CD14-positive monocyte (primary cell): ENCODE measurements around the gene TANGO6. TPM values are rescaled to one million over a fixed set of nuclear protein-coding genes. Genes with fewer than 3 reads are reported as not detected.

Experiments
- DNase-seq, 3 donors: peaks; one replicate each; pipeline ENCODE4 v3.0.0-alpha.2; 2011 to 2022
- H2AFZ ChIP-seq: 2 replicates; pipeline ENCODE4 v1.6.0; 2012; ENCODE audit warnings: mild to moderate bottlenecking, low read depth, low read length, inconsistent platforms; ENCODE audit not compliant: insufficient read depth, poor library complexity, severe bottlenecking
- H3K27ac ChIP-seq, 2 donors: 1 replicate in 1 of 2; 2 replicates in 1 of 2; pipeline ENCODE4 v1.5.1; 2012 to 2013; ENCODE audit warnings: low read length in 2 of 2, control low read depth in 1 of 2, inconsistent platforms in 1 of 2, low read depth in 1 of 2, mild to moderate bottlenecking in 1 of 2
- H3K27me3 ChIP-seq, 2 donors: one replicate each; pipeline versions ENCODE4 v1.6.0 to v1.6.1; 2011 to 2013; ENCODE audit warnings: low read length in 2 of 2; ENCODE audit not compliant: control insufficient read depth in 2 of 2, insufficient read depth in 2 of 2
- H3K36me3 ChIP-seq, 2 donors: replicated peaks in 1 of 2; 1 replicate in 1 of 2; 2 replicates in 1 of 2; pipeline versions ENCODE4 v1.5.1 to v1.6.1; 2012 to 2013; ENCODE audit warnings: low read length in 2 of 2, control low read depth in 1 of 2, inconsistent platforms in 1 of 2, mild to moderate bottlenecking in 1 of 2; ENCODE audit not compliant: insufficient read depth in 2 of 2, control insufficient read depth in 1 of 2
- H3K4me1 ChIP-seq, 2 donors: 1 replicate in 1 of 2; 2 replicates in 1 of 2; pipeline versions ENCODE4 v1.5.1 to v1.6.1; 2012 to 2013; ENCODE audit warnings: low read length in 2 of 2, control low read depth in 1 of 2, inconsistent platforms in 1 of 2, mild to moderate bottlenecking in 1 of 2, moderate library complexity in 1 of 2; ENCODE audit not compliant: insufficient read depth in 2 of 2, control insufficient read depth in 1 of 2
- H3K4me2 ChIP-seq: replicated peaks from 2 replicates; pipeline ENCODE3; 2012; ENCODE audit warnings: low read length, moderate library complexity, mild to moderate bottlenecking; ENCODE audit not compliant: poor library complexity, severe bottlenecking; ENCODE audit errors: extremely low read depth
- H3K4me3 ChIP-seq, 3 experiments: fragments of 200-600 bp in 1 of 3; sonication (generic) in 1 of 3; replicated peaks in 1 of 3; 1 replicate in 2 of 3; 2 replicates in 1 of 3; pipeline ENCODE4 v1.5.1; 2011 to 2013; ENCODE audit warnings: low read length in 3 of 3, mild to moderate bottlenecking in 3 of 3, control low read depth in 2 of 3, low read depth in 2 of 3, inconsistent platforms in 1 of 3, moderate library complexity in 1 of 3
- H3K79me2 ChIP-seq: 2 replicates; pipeline ENCODE4 v1.6.0; 2012; ENCODE audit warnings: mild to moderate bottlenecking, control low read depth, inconsistent platforms, low read length, moderate library complexity; ENCODE audit not compliant: insufficient read depth
- H3K9ac ChIP-seq: 2 replicates; pipeline ENCODE4 v1.6.0; 2017; ENCODE audit warnings: low read length, mild to moderate bottlenecking; ENCODE audit not compliant: insufficient read depth, poor library complexity, severe bottlenecking
- H3K9me3 ChIP-seq, 2 donors: replicated peaks in 1 of 2; 1 replicate in 1 of 2; 2 replicates in 1 of 2; pipeline versions ENCODE4 v1.5.1 to v1.6.1; 2012 to 2013; ENCODE audit warnings: low read length in 2 of 2, control low read depth in 1 of 2; ENCODE audit not compliant: control insufficient read depth in 1 of 2, insufficient read depth in 1 of 2
- H4K20me1 ChIP-seq: 2 replicates; pipeline ENCODE4 v1.6.0; 2012; ENCODE audit warnings: mild to moderate bottlenecking, low read length, control low read depth, moderate library complexity; ENCODE audit not compliant: insufficient read depth
- H3K27ac Mint-ChIP-seq, 7 donors: one replicate each; pipeline ENCODE4 v1.8.0; 2020; ENCODE audit warnings: mild to moderate bottlenecking in 7 of 7, mixed read lengths in 7 of 7, moderate library complexity in 6 of 7, inconsistent platforms in 2 of 7
- H3K27me3 Mint-ChIP-seq, 3 donors: one replicate each; pipeline ENCODE4 v1.8.0; 2021 to 2022; ENCODE audit warnings: low read depth in 3 of 3, mild to moderate bottlenecking in 3 of 3, mixed read lengths in 3 of 3, moderate library complexity in 3 of 3, inconsistent platforms in 1 of 3
- H3K36me3 Mint-ChIP-seq, 2 donors: one replicate each; pipeline ENCODE4 v1.8.0; 2020; ENCODE audit warnings: mixed read lengths in 2 of 2, inconsistent platforms in 1 of 2, mild to moderate bottlenecking in 1 of 2
- H3K4me1 Mint-ChIP-seq: one replicate; pipeline ENCODE4 v1.8.0; 2020; ENCODE audit warnings: mild to moderate bottlenecking, mixed read lengths
- H3K4me3 Mint-ChIP-seq, 2 donors: one replicate each; pipeline ENCODE4 v1.8.0; 2020; ENCODE audit warnings: mild to moderate bottlenecking in 2 of 2, mixed read lengths in 2 of 2, moderate library complexity in 1 of 2
- H3K9me3 Mint-ChIP-seq, 7 donors: one replicate each; pipeline ENCODE4 v1.8.0; 2020 to 2022; ENCODE audit warnings: mixed read lengths in 7 of 7, mild to moderate bottlenecking in 6 of 7, moderate library complexity in 6 of 7, inconsistent platforms in 2 of 7
- WGBS: methylation state at CpG from one replicate; pipeline ENCODE4 v1.1.5; 2013; ENCODE audit warnings: missing lambda C conversion rate; ENCODE audit not compliant: insufficient coverage; 5-methylcytosine and 5-hydroxymethylcytosine counted together
- intact Hi-C, 2 donors: fragments of 100-400 bp; cut with micrococcal nuclease; formaldehyde crosslinking; loops; one replicate each; pipeline versions ENCODE4 v1.15.0 to v1.15.1; 2023
- polyA plus RNA-seq, 3 donors: library from polyadenylated mRNA; depleted of rRNA in 1 of 3; unstranded in 2 of 3; stranded (reverse) in 1 of 3; fragments of 300-500 nt in 2 of 3; fragments of >200 nt in 1 of 3; fragmentation: Illumina TruSeq in 2 of 3; gene quantifications; 1 replicate in 2 of 3; 2 replicates in 1 of 3; pipeline ENCODE4 v1.2.3, GENCODE V29; 2012 to 2021
- TF ChIP-seq, protein P1 (sequence below): fragments of 200-600 bp; IDR thresholded peaks from one replicate; pipeline ENCODE4 v1.8.0; 2022; ENCODE audit warnings: antibody characterized with exemption, mild to moderate bottlenecking

Gene TANGO6
- polyA plus RNA-seq, 3 donors, result 6.5 to 8.1 (median 7.3) TPM

DNA sequence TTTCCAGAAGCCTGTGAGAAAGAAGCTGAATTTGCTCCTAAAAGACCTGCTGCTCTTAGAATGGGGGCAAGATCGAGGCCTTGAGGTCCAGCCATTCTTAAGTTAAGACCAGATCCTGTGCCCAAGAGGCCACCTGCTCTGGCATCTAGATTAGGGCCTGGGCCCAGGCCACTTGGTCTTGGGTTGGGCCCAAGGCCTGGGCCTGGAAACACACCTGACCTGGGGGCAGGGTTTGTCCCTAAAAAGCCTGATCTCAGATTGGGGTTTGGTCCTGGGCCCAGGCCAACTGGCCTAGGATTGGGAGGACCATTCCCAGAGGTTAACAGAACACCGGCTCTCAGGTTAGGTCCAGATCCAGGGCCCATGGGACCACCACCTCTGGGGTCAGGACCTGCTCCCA, 276.2 kb downstream of the TANGO6 start:
- peaks cover 50 to 72% of the 10 kb centered on the region in 2 donors for H3K36me3 ChIP-seq
- Mint-ChIP-seq H3K27me3 (peaks cover 0 to 1% (median 0%) of the 10 kb centered on the region in 3 donors), H3K9me3 (peaks cover 0 to 2% (median 0%) of the 10 kb centered on the region in 7 donors), H3K4me3 (no peak overlapping the region), H3K27ac (no peak overlapping the region), H3K36me3 (peaks cover 47 to 76% of the 10 kb centered on the region in 2 donors), H3K4me1 (peaks cover 3% of the 10 kb centered on the region)
- TF ChIP-seq, protein P1, sequence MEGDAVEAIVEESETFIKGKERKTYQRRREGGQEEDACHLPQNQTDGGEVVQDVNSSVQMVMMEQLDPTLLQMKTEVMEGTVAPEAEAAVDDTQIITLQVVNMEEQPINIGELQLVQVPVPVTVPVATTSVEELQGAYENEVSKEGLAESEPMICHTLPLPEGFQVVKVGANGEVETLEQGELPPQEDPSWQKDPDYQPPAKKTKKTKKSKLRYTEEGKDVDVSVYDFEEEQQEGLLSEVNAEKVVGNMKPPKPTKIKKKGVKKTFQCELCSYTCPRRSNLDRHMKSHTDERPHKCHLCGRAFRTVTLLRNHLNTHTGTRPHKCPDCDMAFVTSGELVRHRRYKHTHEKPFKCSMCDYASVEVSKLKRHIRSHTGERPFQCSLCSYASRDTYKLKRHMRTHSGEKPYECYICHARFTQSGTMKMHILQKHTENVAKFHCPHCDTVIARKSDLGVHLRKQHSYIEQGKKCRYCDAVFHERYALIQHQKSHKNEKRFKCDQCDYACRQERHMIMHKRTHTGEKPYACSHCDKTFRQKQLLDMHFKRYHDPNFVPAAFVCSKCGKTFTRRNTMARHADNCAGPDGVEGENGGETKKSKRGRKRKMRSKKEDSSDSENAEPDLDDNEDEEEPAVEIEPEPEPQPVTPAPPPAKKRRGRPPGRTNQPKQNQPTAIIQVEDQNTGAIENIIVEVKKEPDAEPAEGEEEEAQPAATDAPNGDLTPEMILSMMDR, result no peak
- peaks cover 91% of the 10 kb centered on the region for H4K20me1 ChIP-seq
- H3K27ac ChIP-seq, result no peak overlapping the region
- H3K79me2 ChIP-seq, result peaks cover 15% of the 10 kb centered on the region
- intact Hi-C loops, result no loop called here
- H2AFZ ChIP-seq, result no peak overlapping the region
- no peaks in the 10 kb centered on the region for H3K4me1 ChIP-seq
- no peaks in the 10 kb centered on the region for H3K27me3 ChIP-seq
- no peaks in the 10 kb centered on the region for H3K9me3 ChIP-seq
- H3K9ac ChIP-seq, result no peak overlapping the region
- DNase-seq, result no peak
- WGBS, result 100% methylated on average over 2 of the region's 2 CpGs
- no peak overlapping the region for H3K4me3 ChIP-seq
- H3K4me2 ChIP-seq, result no peak overlapping the region

DNA sequence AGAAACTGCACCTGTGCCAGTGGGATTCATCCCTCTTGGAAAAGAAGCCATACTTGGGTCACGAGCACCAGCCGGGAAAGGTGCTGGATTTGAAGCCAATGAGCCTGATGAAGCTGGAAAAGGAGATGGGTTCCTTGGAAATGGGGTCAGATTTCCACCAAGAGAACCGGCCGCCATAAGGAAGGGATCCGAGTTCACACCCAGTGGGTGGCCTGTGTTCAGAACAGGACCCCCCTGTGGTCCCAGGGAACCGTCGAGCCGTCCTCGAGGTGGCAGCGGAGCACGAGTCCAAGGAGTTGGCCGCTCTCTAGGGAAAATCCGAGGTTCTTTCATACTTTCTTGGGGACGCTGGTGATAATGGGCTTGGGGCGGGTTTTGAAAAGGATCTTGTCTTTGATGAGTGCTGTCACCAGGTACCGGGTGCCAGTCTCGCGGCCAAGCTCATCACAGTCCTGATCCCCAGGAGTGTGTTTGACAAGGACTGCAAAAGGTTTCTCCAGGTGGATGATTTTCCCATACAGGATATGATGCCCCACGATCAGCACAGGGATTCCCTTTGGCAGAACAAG, 276.8 kb downstream of the TANGO6 start:
- H3K27ac ChIP-seq, result no peak overlapping the region
- no peak overlapping the region for H3K9ac ChIP-seq
- peaks cover 91% of the 10 kb centered on the region for H4K20me1 ChIP-seq
- H3K4me3 Mint-ChIP-seq, result no peak overlapping the region
- H3K4me2 ChIP-seq, result no peak overlapping the region
- no peaks in the 10 kb centered on the region for H3K4me1 ChIP-seq
- H3K4me3 ChIP-seq, result no peak overlapping the region
- no peaks in the 10 kb centered on the region for H3K9me3 ChIP-seq
- intact Hi-C loops, result loop anchor here (5.0 to 10.0 kb wide), 2 partner anchors 415 to 593 kb away; no protein-coding TSS in a partner anchor
- peaks cover 41 to 70% of the 10 kb centered on the region in 2 donors for H3K36me3 Mint-ChIP-seq
- peaks cover 16% of the 10 kb centered on the region for H3K79me2 ChIP-seq
- 95% methylated on average over 11 of the region's 19 CpGs for WGBS
- no peak overlapping the region for H3K27ac Mint-ChIP-seq
- no peak for DNase-seq
- H3K27me3 ChIP-seq, result no peaks in the 10 kb centered on the region
- no peak overlapping the region for H2AFZ ChIP-seq
- H3K4me1 Mint-ChIP-seq, result no peaks in the 10 kb centered on the region
- TF ChIP-seq, protein P1, result no peak
- H3K9me3 Mint-ChIP-seq, result no peaks in the 10 kb centered on the region
- H3K27me3 Mint-ChIP-seq, result peaks cover 0 to 1% (median 0%) of the 10 kb centered on the region in 3 donors
- peaks cover 46 to 67% of the 10 kb centered on the region in 2 donors for H3K36me3 ChIP-seq
